HepG2 (cell line): ENCODE data around the gene ZNF24. TPM values are rescaled to one million over a fixed set of nuclear protein-coding genes. Genes with fewer than 3 reads are reported as not detected.
A peak's percentile ranks its signal among the peaks of the same experiment; 100 is the strongest.

Experiments used
- BRCA1 ChIP-seq: sonication (generic); formaldehyde crosslinking; IDR thresholded peaks from 2 replicates; pipeline ENCODE4 v1.4.0; 2020; ENCODE audit warnings: missing genetic modification reagents
- FOXC1 ChIP-seq: sonication (generic); formaldehyde crosslinking; IDR thresholded peaks from 2 replicates; pipeline ENCODE4 v1.8.0; 2022; ENCODE audit warnings: mild to moderate bottlenecking, missing genetic modification reagents, borderline replicate concordance
- JDP2 ChIP-seq: sonication (generic); formaldehyde crosslinking; IDR thresholded peaks from 2 replicates; pipeline ENCODE4 v1.8.1; 2022; ENCODE audit warnings: missing genetic modification reagents, borderline replicate concordance
- KAT7 ChIP-seq: IDR thresholded peaks from 2 replicates; pipeline ENCODE4 v1.6.1; 2018; ENCODE audit warnings: borderline replicate concordance, missing compliant biosample characterization
- KLF6 ChIP-seq: IDR thresholded peaks from 2 replicates; pipeline ENCODE4 v1.8.0; 2016; ENCODE audit warnings: missing biosample characterization, missing genetic modification reagents
- PCBP1 ChIP-seq: fragments of 200-400 bp; formaldehyde crosslinking; IDR thresholded peaks from 2 replicates; pipeline ENCODE4 v1.6.1; 2017; ENCODE audit warnings: mild to moderate bottlenecking, low read depth, low read length, borderline replicate concordance
- PHF8 ChIP-seq: sonication (generic); formaldehyde crosslinking; IDR thresholded peaks from 2 replicates; pipeline ENCODE4 v1.5.0; 2020; ENCODE audit warnings: missing genetic modification reagents
- POLR2AphosphoS5 ChIP-seq: IDR thresholded peaks from 2 replicates; pipeline ENCODE4 v1.6.1; 2012; ENCODE audit warnings: low read depth, low read length
- SAP130 ChIP-seq: IDR thresholded peaks from 2 replicates; pipeline ENCODE4 v1.6.1; 2016; ENCODE audit warnings: low read depth
- SP2 ChIP-seq: sonication (generic); formaldehyde crosslinking; IDR thresholded peaks from 2 replicates; pipeline ENCODE4 v1.5.1; 2020; ENCODE audit warnings: mild to moderate bottlenecking, missing genetic modification reagents
- SRF ChIP-seq: IDR thresholded peaks from 2 replicates; pipeline ENCODE4 v1.6.1; 2011; ENCODE audit warnings: mild to moderate bottlenecking, low read depth, low read length, moderate library complexity
- SRSF9 ChIP-seq: fragments of 200-400 bp; formaldehyde crosslinking; IDR thresholded peaks from 2 replicates; pipeline ENCODE4 v1.6.1; 2018; ENCODE audit warnings: borderline replicate concordance, mild to moderate bottlenecking, low read depth, low read length; ENCODE audit not compliant: insufficient read depth, poor library complexity, severe bottlenecking
- SUZ12 ChIP-seq: fragments of 150-350 bp; IDR thresholded peaks from 2 replicates; pipeline ENCODE4 v1.6.1; 2014; ENCODE audit warnings: low read depth, low read length
- ZNF10 ChIP-seq: sonication (generic); formaldehyde crosslinking; IDR thresholded peaks from 2 replicates; pipeline ENCODE4 v1.4.0; 2020; ENCODE audit warnings: mild to moderate bottlenecking, low read depth, missing genetic modification reagents, borderline replicate concordance
- ZNF556 ChIP-seq: sonication (generic); formaldehyde crosslinking; IDR thresholded peaks from 2 replicates; pipeline ENCODE4 v1.4.0; 2020; ENCODE audit warnings: mild to moderate bottlenecking, missing genetic modification reagents, borderline replicate concordance
- ZNF841 ChIP-seq: sonication (generic); formaldehyde crosslinking; IDR thresholded peaks from 2 replicates; pipeline ENCODE4 v1.8.1; 2023; ENCODE audit warnings: missing genetic modification reagents, borderline replicate concordance
- ZNF878 ChIP-seq: sonication (generic); formaldehyde crosslinking; IDR thresholded peaks from 2 replicates; pipeline ENCODE4 v1.8.1; 2023; ENCODE audit warnings: mild to moderate bottlenecking, missing genetic modification reagents, moderate library complexity
- ZNF883 ChIP-seq: sonication (generic); formaldehyde crosslinking; IDR thresholded peaks from 2 replicates; pipeline ENCODE4 v1.5.1; 2020; ENCODE audit warnings: mild to moderate bottlenecking, missing genetic modification reagents; ENCODE audit errors: not compliant biosample characterization
- polyA plus RNA-seq, 8 experiments: library from polyadenylated mRNA; depleted of rRNA in 3 of 8; stranded (reverse) in 7 of 8; unstranded in 1 of 8; fragments of >200 nt; fragmentation: Illumina TruSeq in 4 of 8; extraction: Trizol in 4 of 8; gene quantifications; 2 replicates each; pipeline versions ENCODE4 v1.2.1 to v1.2.3, GENCODE V29; 2011 to 2016; ENCODE audit warnings: low read depth in 4 of 8, missing spikeins in 1 of 8, mixed read lengths in 1 of 8; ENCODE audit not compliant: insufficient read depth in 1 of 8
- total RNA-seq, 5 experiments: library from RNA; depleted of rRNA; stranded (reverse); fragments of >200 nt; fragmentation: Illumina TruSeq; extraction: Trizol; gene quantifications; 2 replicates each; pipeline ENCODE4 v1.2.3, GENCODE V29; 2016; ENCODE audit warnings: low read depth in 1 of 5
- TF ChIP-seq, protein P1 (sequence below): sonication (generic); formaldehyde crosslinking; IDR thresholded peaks from 2 replicates; pipeline ENCODE4 v1.5.0; 2020; ENCODE audit warnings: missing genetic modification reagents
- TF ChIP-seq, protein P2 (sequence below): sonication (generic); formaldehyde crosslinking; IDR thresholded peaks from 2 replicates; pipeline ENCODE4 v1.5.1; 2020; ENCODE audit warnings: mild to moderate bottlenecking, missing genetic modification reagents, borderline replicate concordance
- TF ChIP-seq, protein P3 (sequence below): sonication (generic); formaldehyde crosslinking; IDR thresholded peaks from 2 replicates; pipeline ENCODE4 v1.4.0; 2020; ENCODE audit warnings: missing genetic modification reagents
- TF ChIP-seq, protein P4 (sequence below): sonication (generic); formaldehyde crosslinking; IDR thresholded peaks from 2 replicates; pipeline ENCODE4 v1.4.0; 2020; ENCODE audit warnings: low read depth, mild to moderate bottlenecking, missing genetic modification reagents

The ZNF24 gene
- total and polyA plus RNA-seq, 2 of the 13 experiments (the other 11 are each of a cell fraction or from before 2014, with no cell fraction given): 19.5 to 41.1 TPM

DNA sequence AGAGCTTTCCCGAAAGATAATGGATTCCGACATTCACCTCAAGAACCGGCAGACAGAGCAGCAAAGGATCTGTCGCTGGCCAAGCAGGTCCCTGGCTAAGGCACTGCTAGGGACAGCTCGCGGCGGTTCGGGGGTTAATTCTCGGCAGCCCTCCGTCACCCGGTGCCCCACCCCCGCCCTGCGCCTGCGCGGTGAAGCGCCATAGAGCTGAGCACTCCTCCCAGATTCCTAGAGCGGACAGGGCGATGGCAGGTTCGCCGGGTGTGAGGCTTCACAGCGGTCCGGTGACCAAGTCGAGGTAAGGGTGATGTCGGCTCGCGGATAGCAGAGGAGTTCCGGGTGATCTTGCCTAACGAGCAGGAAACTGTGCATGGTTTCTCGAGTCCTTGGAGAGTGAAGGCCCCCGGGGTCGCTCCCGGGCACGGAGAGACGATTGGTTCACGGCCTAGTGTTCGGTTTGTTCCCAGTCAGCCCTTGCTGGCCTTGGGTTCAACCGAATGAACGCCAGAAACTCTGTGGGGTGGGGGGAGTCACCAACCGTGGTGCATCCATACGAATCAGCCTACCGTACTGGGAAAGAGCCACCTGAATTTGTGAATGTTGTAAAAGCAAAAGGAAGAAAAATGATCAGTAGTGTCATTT is 54.0 kb downstream of the ZNF24 start, which contains the start of gene ZSCAN30 (continued):
- TF ChIP-seq, protein P1, sequence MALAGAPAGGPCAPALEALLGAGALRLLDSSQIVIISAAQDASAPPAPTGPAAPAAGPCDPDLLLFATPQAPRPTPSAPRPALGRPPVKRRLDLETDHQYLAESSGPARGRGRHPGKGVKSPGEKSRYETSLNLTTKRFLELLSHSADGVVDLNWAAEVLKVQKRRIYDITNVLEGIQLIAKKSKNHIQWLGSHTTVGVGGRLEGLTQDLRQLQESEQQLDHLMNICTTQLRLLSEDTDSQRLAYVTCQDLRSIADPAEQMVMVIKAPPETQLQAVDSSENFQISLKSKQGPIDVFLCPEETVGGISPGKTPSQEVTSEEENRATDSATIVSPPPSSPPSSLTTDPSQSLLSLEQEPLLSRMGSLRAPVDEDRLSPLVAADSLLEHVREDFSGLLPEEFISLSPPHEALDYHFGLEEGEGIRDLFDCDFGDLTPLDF (CRISPR knock-in tag): no peak
- TF ChIP-seq SUZ12 (no peak), KAT7 (peak; percentile 92; the same call in 1 of the 2 replicates), ZNF556 (CRISPR knock-in tag) (peak; percentile 84; the same call in 1 of the 2 replicates), POLR2AphosphoS5 (peak; percentile 87), ZNF878 (CRISPR knock-in tag) (no peak), SRSF9 (no peak), SRF (no peak), SP2 (CRISPR knock-in tag) (peak; percentile 49), SAP130 (CRISPR knock-in tag) (peak; percentile 94), ZNF841 (CRISPR knock-in tag) (no peak), ZNF10 (CRISPR knock-in tag) (no peak), ZNF883 (CRISPR knock-in tag) (peak; percentile 82), PCBP1 (no peak), KLF6 (CRISPR knock-in tag) (peak; percentile 70; the same call in 1 of the 2 replicates), BRCA1 (CRISPR knock-in tag) (no peak), JDP2 (CRISPR knock-in tag) (no peak), PHF8 (peak; percentile 99), FOXC1 (CRISPR knock-in tag) (peak; percentile 97)
- TF ChIP-seq, protein P2, sequence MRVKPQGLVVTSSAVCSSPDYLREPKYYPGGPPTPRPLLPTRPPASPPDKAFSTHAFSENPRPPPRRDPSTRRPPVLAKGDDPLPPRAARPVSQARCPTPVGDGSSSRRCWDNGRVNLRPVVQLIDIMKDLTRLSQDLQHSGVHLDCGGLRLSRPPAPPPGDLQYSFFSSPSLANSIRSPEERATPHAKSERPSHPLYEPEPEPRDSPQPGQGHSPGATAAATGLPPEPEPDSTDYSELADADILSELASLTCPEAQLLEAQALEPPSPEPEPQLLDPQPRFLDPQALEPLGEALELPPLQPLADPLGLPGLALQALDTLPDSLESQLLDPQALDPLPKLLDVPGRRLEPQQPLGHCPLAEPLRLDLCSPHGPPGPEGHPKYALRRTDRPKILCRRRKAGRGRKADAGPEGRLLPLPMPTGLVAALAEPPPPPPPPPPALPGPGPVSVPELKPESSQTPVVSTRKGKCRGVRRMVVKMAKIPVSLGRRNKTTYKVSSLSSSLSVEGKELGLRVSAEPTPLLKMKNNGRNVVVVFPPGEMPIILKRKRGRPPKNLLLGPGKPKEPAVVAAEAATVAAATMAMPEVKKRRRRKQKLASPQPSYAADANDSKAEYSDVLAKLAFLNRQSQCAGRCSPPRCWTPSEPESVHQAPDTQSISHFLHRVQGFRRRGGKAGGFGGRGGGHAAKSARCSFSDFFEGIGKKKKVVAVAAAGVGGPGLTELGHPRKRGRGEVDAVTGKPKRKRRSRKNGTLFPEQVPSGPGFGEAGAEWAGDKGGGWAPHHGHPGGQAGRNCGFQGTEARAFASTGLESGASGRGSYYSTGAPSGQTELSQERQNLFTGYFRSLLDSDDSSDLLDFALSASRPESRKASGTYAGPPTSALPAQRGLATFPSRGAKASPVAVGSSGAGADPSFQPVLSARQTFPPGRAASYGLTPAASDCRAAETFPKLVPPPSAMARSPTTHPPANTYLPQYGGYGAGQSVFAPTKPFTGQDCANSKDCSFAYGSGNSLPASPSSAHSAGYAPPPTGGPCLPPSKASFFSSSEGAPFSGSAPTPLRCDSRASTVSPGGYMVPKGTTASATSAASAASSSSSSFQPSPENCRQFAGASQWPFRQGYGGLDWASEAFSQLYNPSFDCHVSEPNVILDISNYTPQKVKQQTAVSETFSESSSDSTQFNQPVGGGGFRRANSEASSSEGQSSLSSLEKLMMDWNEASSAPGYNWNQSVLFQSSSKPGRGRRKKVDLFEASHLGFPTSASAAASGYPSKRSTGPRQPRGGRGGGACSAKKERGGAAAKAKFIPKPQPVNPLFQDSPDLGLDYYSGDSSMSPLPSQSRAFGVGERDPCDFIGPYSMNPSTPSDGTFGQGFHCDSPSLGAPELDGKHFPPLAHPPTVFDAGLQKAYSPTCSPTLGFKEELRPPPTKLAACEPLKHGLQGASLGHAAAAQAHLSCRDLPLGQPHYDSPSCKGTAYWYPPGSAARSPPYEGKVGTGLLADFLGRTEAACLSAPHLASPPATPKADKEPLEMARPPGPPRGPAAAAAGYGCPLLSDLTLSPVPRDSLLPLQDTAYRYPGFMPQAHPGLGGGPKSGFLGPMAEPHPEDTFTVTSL (CRISPR knock-in tag): peak; percentile 88
- TF ChIP-seq, protein P3, sequence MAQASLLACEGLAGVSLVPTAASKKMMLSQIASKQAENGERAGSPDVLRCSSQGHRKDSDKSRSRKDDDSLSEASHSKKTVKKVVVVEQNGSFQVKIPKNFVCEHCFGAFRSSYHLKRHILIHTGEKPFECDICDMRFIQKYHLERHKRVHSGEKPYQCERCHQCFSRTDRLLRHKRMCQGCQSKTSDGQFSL: peak; percentile 45; the same call in 1 of the 2 replicates
- TF ChIP-seq, protein P4, sequence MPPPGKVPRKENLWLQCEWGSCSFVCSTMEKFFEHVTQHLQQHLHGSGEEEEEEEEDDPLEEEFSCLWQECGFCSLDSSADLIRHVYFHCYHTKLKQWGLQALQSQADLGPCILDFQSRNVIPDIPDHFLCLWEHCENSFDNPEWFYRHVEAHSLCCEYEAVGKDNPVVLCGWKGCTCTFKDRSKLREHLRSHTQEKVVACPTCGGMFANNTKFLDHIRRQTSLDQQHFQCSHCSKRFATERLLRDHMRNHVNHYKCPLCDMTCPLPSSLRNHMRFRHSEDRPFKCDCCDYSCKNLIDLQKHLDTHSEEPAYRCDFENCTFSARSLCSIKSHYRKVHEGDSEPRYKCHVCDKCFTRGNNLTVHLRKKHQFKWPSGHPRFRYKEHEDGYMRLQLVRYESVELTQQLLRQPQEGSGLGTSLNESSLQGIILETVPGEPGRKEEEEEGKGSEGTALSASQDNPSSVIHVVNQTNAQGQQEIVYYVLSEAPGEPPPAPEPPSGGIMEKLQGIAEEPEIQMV (CRISPR knock-in tag): peak; percentile 100
